Stimulated activated CD4-positive, alpha-beta T cell treated with anti-CD3 and anti-CD28 coated beads, Interleukin-4, amount 100 ng/mL, for 48 hours (primary cell): ENCODE measurements around the gene EIF2S1.
"Not testable (repeated sequence)": the region's sequence is repeated elsewhere in the genome, so short reads cannot be mapped to it uniquely, and the experiment has no call there.

Source experiments
- DNase-seq, 2 donors: peaks; one replicate each; pipeline ENCODE4 v3.0.0-alpha.2; 2020; ENCODE audit warnings: low read depth in 2 of 2

EIF2S1 gene

DNA sequence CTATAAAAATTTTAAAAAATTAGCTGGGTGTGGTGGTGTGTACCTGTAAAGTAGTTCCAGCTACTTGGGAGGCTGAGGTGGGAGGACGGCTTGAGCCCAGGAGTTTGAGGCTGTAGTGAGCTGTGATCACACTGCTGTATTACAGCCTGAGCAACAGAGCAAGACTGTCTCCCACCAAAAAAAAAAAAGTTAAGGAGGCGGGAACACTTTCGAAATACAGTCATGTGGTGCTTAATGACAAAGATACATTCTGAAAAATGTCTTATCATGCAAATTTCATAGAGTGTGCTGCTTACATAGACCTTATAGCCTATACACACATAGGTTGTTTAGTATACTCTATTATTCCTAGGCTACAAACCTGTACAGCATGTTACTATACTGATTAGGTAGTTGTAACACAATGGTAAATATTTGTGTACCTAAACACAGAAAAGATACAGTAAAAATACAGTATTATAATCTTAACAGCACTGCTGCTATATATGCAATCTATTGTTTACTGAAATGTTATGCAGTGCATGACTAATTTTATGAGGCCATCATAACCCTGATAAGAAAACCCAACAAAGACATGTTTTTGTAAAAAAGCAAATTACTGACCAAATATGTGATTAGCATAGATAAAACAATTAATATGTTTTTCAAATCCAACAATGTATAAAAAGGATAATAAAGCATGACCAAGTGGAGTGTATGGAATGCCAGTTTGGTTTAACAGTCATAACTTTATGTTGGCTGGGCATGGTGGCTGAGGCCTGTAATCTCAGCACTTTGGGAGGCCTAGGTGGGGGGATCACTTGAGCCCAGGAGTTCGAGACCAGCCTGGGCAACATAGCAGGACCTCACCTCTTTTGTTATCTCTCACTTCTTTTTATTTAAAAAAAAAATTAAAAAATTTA, 11.4 kb downstream of the EIF2S1 start:
- no peak for DNase-seq

- DNase-seq, result no peak
These were observed 12.7 kb downstream of the EIF2S1 start for GRCh38 chr14:67372833-67373232.

DNA sequence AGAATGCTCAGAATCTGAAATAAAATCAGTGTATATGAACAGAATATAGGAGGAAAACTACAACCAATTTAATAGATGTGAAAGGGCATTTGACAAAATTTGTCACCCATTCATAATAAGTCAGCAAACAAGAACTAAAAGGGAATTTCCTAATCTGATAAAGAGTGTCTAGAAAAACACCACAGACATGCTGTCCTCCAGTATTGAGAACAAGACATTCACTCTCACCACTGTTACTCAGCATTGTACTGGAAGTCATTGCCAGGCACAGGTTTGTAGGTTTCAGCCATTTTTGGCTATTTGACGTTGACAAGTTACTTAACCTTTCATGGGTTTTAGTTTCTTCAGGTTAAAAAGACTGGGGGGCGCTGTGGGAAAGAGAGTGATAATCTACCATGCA, 13.2 kb downstream of the EIF2S1 start:
- DNase-seq, result no peak

DNA sequence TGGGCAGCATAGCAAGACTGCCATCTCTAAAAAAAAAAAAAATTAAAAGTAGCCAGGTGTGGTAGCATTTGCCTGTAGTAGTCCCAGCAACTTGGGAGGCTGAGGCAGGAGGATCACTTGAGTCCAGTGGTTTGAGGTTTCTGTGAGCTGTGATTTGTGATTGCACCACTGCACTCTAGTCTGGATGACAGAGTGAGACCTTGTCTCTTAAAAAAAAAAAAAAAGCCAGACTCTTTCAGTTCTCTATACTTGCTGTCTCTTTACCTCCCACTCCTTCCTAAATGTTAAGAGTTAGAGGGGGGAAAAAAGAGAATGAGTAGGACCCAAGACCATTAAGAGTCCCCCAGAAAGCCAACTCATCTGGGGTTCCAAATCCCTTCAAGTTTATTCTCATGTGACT, 17.8 kb downstream of the EIF2S1 start:
- no peak for DNase-seq

- no peak for DNase-seq
These were observed 25.0 kb downstream of the EIF2S1 start for GRCh38 chr14:67385120-67385519.

GRCh38 chr14:67385618-67386017, 25.5 kb downstream of the EIF2S1 start:
- DNase-seq, result no peak

- DNase-seq, result no peak
These were observed 27.1 kb downstream of the EIF2S1 start for GRCh38 chr14:67387195-67387594.

- no peak for DNase-seq
These were observed 29.1 kb downstream of the EIF2S1 start for GRCh38 chr14:67389275-67389674.

DNA sequence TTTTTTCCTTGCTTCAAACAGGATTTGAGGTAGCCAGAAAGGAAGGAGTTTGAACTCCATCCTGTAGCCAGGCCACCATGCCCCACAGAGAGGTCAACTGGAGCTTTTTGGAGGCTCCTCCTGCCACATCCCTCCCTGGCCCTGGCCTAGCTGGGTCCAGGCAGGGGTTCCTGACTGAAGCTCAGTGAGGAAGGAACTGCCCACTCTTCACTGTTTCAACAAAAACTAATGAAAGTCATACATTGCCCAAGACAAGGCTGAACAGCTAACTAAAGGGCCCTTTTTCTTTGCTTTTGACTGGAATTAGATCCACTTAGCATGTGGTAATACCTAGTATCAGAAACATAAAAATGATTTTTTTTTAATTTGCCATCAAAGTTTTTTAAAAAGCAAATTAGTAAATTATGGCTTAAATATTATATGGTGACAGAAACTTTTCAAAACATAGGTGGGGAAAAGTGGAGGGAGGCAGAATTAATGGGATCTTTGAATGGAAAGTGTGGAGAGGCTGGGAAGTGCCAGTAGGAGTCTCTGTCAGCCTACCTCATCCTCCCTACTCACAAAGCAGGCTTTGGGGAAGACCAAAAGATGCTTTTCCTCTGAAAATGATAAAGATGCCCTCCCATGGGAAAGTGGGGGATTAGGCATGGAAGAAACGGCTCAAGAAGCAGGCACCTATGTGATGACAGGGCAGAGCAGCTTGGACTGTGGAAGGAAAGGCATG, 29.8 kb downstream of the EIF2S1 start:
- no peak for DNase-seq

DNA sequence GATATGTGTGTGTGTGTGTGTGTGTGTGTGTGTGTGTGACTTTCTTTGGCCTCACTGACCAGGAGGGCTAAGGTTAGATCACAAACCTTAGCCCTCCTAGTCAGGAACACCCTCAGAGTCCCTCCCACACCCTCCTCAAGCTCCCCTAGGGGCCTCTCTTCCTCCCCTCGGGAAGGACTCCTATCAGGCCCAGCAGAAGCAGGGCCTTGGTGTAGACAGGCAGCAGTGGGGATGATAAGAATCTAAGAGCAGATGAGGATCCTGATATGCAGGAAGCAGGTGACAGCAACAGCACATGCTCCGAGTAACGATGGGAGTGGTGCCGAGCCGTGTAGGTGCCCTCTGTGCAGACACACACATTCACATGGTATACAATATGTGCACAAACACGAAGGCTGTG, 31.1 kb downstream of the EIF2S1 start:
- DNase-seq, result no peak

- DNase-seq, result no peak
These were observed 32.0 kb downstream of the EIF2S1 start for GRCh38 chr14:67392123-67392522.

- no peak for DNase-seq
These were observed 32.7 kb downstream of the EIF2S1 start for GRCh38 chr14:67392800-67393199.

- no peak for DNase-seq
These were observed 33.6 kb downstream of the EIF2S1 start for GRCh38 chr14:67393689-67394088.

DNA sequence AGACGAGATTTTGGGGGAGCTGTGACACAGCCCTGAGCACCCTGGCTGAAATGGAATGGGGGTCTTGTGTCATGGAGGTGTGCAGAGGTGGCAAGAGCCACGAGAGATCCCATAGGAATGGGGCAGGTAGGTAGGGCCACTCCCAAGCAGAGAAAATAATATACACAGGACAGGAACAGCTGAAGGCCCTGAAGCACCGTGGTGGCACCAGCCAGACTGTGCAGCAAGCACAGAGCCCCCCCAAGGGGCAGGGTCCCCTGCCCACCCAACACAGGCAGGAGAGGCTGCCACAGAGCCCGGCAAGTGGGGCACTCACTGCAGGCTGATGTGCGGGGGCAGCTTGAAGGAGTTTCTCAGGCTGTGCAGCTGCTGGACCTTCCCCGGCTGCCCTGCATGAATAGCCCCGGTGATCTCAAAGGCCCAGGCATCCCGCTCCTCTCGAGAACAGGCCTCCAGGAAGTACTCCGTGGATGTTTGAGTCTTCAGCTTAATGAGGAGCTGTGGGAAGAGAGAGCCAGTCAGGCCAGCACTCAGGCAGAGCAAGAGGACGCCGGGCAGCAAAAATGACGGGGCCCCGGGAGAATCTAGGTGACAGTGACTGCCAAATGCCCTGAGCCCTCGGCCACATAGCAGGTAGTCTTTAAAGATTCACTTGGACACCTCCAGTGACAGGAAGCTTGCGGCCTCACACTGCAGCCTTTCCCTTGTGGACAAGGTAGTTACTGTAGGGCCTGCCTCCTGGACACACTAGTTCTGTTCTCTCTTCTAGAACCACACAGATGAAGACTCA, 35.2 kb downstream of the EIF2S1 start:
- no peak for DNase-seq

DNA sequence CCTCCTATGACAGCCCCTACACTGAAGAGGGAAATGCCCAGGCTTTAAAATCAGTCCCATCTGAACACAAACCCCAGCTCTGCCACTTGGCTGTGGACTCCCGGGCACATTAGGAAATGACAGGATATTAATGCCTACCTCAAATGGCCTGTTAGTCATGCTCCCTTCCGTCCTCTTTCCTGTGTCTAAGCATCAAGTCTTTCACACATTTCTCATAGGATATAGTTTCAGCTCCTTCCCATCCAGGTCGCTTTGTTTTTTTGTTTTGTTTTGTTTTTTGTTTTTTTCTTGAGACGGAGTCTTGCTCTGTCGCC, 35.7 kb downstream of the EIF2S1 start:
- no peak for DNase-seq

- DNase-seq, result no peak
These were observed 36.3 kb downstream of the EIF2S1 start for GRCh38 chr14:67396381-67396970.

DNA sequence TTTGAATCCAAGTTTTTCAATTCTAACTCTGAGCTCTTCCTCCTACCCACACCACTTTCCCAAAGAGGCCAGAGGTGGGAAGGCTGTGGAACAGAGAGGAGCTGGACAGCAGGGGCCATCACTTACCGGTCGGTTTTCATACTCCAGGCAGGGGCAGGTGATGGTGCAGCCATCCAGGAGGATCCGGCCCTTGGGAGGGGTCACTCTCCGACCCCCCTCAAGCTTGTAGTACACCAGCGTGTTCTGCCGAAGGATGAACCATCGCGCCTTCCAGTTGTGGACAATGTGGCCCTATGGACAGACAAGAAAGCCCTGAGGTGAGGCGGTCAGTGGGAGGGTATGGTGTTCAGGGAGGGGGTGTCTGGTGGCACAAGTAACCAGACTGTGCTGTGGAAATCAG, 37.4 kb downstream of the EIF2S1 start:
- no peak for DNase-seq

DNA sequence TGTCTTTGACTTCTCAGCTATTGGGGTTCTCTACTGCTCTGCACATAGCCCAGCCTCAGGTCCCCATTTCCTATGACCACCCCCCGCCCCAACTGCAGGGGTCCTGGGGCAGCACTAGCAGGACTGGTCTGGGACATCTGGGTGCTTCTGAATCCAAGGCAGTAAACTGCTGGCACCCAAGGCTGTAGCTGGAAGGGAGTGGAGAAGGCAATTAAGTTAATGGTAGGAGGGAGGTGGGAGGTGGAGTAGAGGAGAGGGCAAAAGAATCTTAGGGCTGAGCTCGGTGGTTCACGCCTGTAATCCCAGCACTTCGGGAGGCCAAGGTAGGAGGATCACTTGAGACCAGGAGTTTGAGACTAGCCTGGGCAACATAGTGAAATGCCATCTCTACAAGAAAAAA, 40.3 kb downstream of the EIF2S1 start:
- no peak for DNase-seq

- DNase-seq, result no peak
These were observed 45.6 kb downstream of the EIF2S1 start for GRCh38 chr14:67405771-67406170.

GRCh38 chr14:67408122-67408801, 48.1 kb downstream of the EIF2S1 start:
- DNase-seq, result not testable (repeated sequence)

GRCh38 chr14:67409461-67409860, 49.3 kb downstream of the EIF2S1 start:
- no peak for DNase-seq

GRCh38 chr14:67410313-67410712, 50.2 kb downstream of the EIF2S1 start:
- DNase-seq, result no peak
